ENCODE measurements around the gene WDFY3. TPM values are rescaled to one million over a fixed set of nuclear protein-coding genes. Genes with fewer than 3 reads are reported as not detected.

Gene WDFY3
- total RNA-seq, 2 experiments from 2014 or later = 0.09 to 0.38 TPM

DNA sequence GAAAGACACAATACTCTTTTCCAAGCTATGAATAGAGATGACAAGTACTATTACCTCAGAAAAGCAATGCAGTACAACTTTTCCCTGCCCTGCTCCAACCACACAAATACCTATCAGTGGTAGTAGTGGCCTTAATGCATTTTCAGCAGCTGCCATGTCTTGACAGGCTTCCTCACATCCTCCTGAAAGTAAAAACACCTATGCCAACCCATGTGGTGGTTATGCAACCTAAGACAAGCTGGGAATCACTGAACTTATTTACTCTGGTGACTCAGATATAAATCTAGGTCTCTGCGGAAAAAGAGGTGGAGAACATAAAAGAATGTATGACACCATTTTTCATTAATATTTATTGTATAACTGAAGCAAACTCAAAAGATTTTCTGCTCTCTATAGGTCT, 14.5 kb downstream of the WDFY3 start:
- H3K4me3 Mint-ChIP-seq = no peak overlapping the region
- H3K4me1 Mint-ChIP-seq (ENCODE audit: low read depth) = no peaks in the 10 kb centered on the region
- no peak for DNase-seq
- H3K9me3 Mint-ChIP-seq = no peaks in the 10 kb centered on the region
- H3K36me3 Mint-ChIP-seq (ENCODE audit: low read depth) = no peaks in the 10 kb centered on the region
- POLR2A ChIA-PET = no interaction called here
- peaks cover 3% of the 10 kb centered on the region for H3K27me3 Mint-ChIP-seq
- CTCF ChIA-PET = no interaction called here
- H3K27ac Mint-ChIP-seq = no peak overlapping the region
- no peak for ATAC-seq
- TF ChIP-seq, protein P1, sequence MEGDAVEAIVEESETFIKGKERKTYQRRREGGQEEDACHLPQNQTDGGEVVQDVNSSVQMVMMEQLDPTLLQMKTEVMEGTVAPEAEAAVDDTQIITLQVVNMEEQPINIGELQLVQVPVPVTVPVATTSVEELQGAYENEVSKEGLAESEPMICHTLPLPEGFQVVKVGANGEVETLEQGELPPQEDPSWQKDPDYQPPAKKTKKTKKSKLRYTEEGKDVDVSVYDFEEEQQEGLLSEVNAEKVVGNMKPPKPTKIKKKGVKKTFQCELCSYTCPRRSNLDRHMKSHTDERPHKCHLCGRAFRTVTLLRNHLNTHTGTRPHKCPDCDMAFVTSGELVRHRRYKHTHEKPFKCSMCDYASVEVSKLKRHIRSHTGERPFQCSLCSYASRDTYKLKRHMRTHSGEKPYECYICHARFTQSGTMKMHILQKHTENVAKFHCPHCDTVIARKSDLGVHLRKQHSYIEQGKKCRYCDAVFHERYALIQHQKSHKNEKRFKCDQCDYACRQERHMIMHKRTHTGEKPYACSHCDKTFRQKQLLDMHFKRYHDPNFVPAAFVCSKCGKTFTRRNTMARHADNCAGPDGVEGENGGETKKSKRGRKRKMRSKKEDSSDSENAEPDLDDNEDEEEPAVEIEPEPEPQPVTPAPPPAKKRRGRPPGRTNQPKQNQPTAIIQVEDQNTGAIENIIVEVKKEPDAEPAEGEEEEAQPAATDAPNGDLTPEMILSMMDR (IDR thresholded peaks at IDR 0.05) = no peak
- intact Hi-C loops (cut with micrococcal nuclease) = no loop called here

DNA sequence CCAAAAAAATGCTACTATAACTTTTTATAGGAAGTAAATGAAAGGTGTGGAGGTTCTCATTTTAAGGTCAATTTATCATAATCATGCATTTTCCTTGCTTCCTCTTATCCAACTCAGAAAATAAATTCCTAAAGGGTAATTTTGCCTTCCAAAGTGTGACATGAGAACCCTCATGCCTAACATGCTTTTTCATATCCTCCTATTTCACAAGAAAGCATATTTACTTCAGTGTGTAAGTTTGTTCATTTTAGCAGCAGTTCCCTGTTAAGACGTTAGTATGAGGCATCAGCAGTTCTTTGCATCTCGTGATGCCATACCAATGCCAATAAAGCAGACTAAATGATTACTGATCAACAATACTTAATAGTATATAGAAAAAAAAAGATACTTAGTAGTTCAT, 18.4 kb downstream of the WDFY3 start:
- no peaks in the 10 kb centered on the region for H3K9me3 Mint-ChIP-seq
- no peak overlapping the region for H3K27ac Mint-ChIP-seq
- H3K4me3 Mint-ChIP-seq = no peak overlapping the region
- ATAC-seq (no peak), DNase-seq (no peak)
- no peaks in the 10 kb centered on the region for H3K36me3 Mint-ChIP-seq (ENCODE audit: low read depth)
- peaks cover 3% of the 10 kb centered on the region for H3K27me3 Mint-ChIP-seq
- ChIA-PET CTCF (no interaction called here), POLR2A (no interaction called here)
- no peaks in the 10 kb centered on the region for H3K4me1 Mint-ChIP-seq (ENCODE audit: low read depth)
- intact Hi-C loops (cut with micrococcal nuclease) = no loop called here
- TF ChIP-seq, protein P1 (IDR thresholded peaks at IDR 0.05) = no peak

DNA sequence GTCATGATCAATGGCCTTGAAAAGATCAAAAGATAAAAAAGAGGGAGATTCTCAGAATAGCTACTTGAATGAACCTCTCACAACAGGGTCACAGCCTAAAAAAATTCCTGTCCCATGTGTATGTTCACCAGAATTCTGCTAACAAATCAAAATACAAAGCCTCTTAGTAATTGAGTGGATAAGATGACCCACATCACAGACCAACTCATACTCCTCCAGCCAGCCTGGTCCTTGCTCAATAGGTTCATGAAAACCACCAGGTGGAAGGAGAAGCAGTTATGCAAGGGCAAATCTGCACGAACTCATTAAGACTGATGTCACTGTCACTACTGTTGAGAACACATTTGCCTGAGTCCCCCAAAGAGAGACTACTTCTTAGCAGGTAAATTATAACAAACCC, 21.5 kb downstream of the WDFY3 start:
- no peak overlapping the region for H3K27ac Mint-ChIP-seq
- no peaks in the 10 kb centered on the region for H3K36me3 Mint-ChIP-seq (ENCODE audit: low read depth)
- POLR2A ChIA-PET = no interaction called here
- DNase-seq (no peak), ATAC-seq (no peak)
- H3K4me3 Mint-ChIP-seq = no peak overlapping the region
- intact Hi-C loops (cut with micrococcal nuclease) = no loop called here
- peaks cover 3% of the 10 kb centered on the region for H3K27me3 Mint-ChIP-seq
- H3K9me3 Mint-ChIP-seq = peaks cover 1% of the 10 kb centered on the region
- CTCF ChIA-PET = no interaction called here
- no peaks in the 10 kb centered on the region for H3K4me1 Mint-ChIP-seq (ENCODE audit: low read depth)
- TF ChIP-seq, protein P1 (IDR thresholded peaks at IDR 0.05) = no peak

DNA sequence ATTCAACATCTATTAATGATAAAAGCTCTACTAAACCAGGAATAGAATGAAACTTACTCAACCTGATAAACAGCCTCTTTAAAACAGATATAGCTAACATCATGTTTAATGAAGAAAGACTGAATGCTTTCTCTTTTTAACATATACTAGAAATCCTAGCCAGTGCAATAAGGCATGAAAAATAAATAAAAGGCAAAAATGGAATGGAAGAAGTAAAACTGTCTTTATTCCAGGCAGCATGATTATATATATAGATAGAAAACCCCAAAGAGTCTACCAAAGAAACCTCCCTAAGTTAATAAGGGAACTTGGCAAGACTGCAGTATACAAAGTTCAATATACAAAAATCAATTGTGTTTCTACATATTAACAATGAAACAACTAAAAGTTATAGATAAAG, 25.5 kb downstream of the WDFY3 start:
- TF ChIP-seq, protein P1 (IDR thresholded peaks at IDR 0.05) = no peak
- H3K4me1 Mint-ChIP-seq (ENCODE audit: low read depth) = no peaks in the 10 kb centered on the region
- H3K27ac Mint-ChIP-seq = no peak overlapping the region
- no peak for ATAC-seq
- POLR2A ChIA-PET = no interaction called here
- CTCF ChIA-PET = no interaction called here
- DNase-seq = no peak
- peaks cover 4% of the 10 kb centered on the region for H3K9me3 Mint-ChIP-seq
- no peak overlapping the region for H3K4me3 Mint-ChIP-seq
- no peaks in the 10 kb centered on the region for H3K36me3 Mint-ChIP-seq (ENCODE audit: low read depth)
- H3K27me3 Mint-ChIP-seq = no peaks in the 10 kb centered on the region
- intact Hi-C loops (cut with micrococcal nuclease) = no loop called here

DNA sequence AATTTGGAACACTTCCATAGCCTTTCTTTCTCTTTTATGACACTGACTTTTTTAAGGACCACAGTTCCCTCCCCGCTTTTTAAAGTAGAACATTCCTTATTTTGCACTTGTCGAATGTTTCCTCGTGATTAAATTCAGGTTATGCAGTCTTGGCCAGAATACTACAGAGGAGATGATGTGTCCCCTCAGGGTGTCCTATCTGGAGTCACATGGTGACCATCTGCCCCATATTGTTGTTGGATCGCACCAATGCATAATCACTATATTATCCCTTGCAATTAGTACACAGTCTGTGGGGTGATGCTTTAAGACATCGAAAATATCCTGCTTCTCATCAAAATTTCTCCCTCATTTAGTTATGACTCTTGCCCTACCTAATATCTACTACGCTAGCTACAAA, 27.4 kb downstream of the WDFY3 start:
- POLR2A ChIA-PET = no interaction called here
- Mint-ChIP-seq H3K27ac (no peak overlapping the region), H3K9me3 (peaks cover 4% of the 10 kb centered on the region), H3K4me3 (no peak overlapping the region), H3K36me3 (ENCODE audit: low read depth) (no peaks in the 10 kb centered on the region), H3K27me3 (no peaks in the 10 kb centered on the region), H3K4me1 (ENCODE audit: low read depth) (no peaks in the 10 kb centered on the region)
- intact Hi-C loops (cut with micrococcal nuclease) = no loop called here
- TF ChIP-seq, protein P1 (IDR thresholded peaks at IDR 0.05) = no peak
- CTCF ChIA-PET = no interaction called here
- no peak for ATAC-seq
- DNase-seq = no peak
